Naive thymus-derived CD4-positive, alpha-beta T cell (primary cell): Measurements from ENCODE around the gene TUT7. TPM values are rescaled to one million over a fixed set of nuclear protein-coding genes. Genes with fewer than 3 reads are reported as not detected.

ENCODE experiments used
- ATAC-seq: fragments of 150-1000 bp; cut with Tn5 transposase; 2 replicates; pipeline ENCODE4 v1.10.0; 2021; ENCODE audit warnings: mild to moderate bottlenecking, moderate library complexity
- CTCF ChIA-PET: fragments of 350-600 bp; sonication (Branson Sonifier 250); formaldehyde crosslinking; loops from one replicate; lab custom pipeline; 2021; ENCODE audit warnings: antibody characterized with exemption; lab: Charles Lee
- POLR2A ChIA-PET: fragments of 350-600 bp; sonication (Branson Sonifier 250); formaldehyde crosslinking; loops from one replicate; lab custom pipeline; 2021; ENCODE audit warnings: antibody characterized with exemption, inconsistent platforms; lab: Charles Lee
- DNase-seq, 9 donors: peaks; one replicate each; pipeline versions ENCODE4 v3.0.0 to v3.0.0-alpha.2; 2020 to 2022; ENCODE audit warnings: mixed read lengths in 1 of 9
- H3K27ac ChIP-seq: one replicate; pipeline ENCODE4 v1.7.0; 2013; ENCODE audit warnings: mild to moderate bottlenecking, low read depth, low read length, moderate library complexity
- H3K27me3 ChIP-seq, 2 donors: one replicate each; pipeline ENCODE4 v1.7.0; 2013; ENCODE audit warnings: low read length in 2 of 2, mild to moderate bottlenecking in 2 of 2, moderate library complexity in 2 of 2; ENCODE audit not compliant: control insufficient read depth in 2 of 2, insufficient read depth in 2 of 2
- H3K36me3 ChIP-seq, 3 experiments: 1 replicate in 2 of 3; 2 replicates in 1 of 3; pipeline ENCODE4 v1.7.0; 2013; ENCODE audit warnings: low read length in 3 of 3, mild to moderate bottlenecking in 3 of 3, moderate library complexity in 1 of 3; ENCODE audit not compliant: insufficient read depth in 3 of 3, control insufficient read depth in 2 of 3
- H3K4me1 ChIP-seq, 2 donors: one replicate each; pipeline ENCODE4 v1.7.0; 2013; ENCODE audit warnings: low read length in 2 of 2, mild to moderate bottlenecking in 2 of 2, moderate library complexity in 1 of 2; ENCODE audit not compliant: control insufficient read depth in 2 of 2, insufficient read depth in 2 of 2
- H3K4me3 ChIP-seq: 2 replicates; pipeline ENCODE4 v1.7.0; 2013; ENCODE audit warnings: mild to moderate bottlenecking, low read length
- H3K9me3 ChIP-seq, 3 experiments: 1 replicate in 2 of 3; 2 replicates in 1 of 3; pipeline ENCODE4 v1.7.0; 2013; ENCODE audit warnings: low read length in 3 of 3; ENCODE audit not compliant: control insufficient read depth in 2 of 3
- H3K27ac Mint-ChIP-seq, 9 donors: one replicate each; pipeline ENCODE4 v1.8.0; 2020 to 2022; ENCODE audit warnings: mixed read lengths in 9 of 9, mild to moderate bottlenecking in 8 of 9, moderate library complexity in 5 of 9, inconsistent platforms in 2 of 9
- H3K27me3 Mint-ChIP-seq, 5 donors: one replicate each; pipeline ENCODE4 v1.8.0; 2021 to 2022; ENCODE audit warnings: mixed read lengths in 5 of 5, mild to moderate bottlenecking in 1 of 5
- H3K36me3 Mint-ChIP-seq, 5 donors: one replicate each; pipeline ENCODE4 v1.8.0; 2020 to 2022; ENCODE audit warnings: mixed read lengths in 5 of 5, mild to moderate bottlenecking in 3 of 5, inconsistent platforms in 1 of 5
- H3K4me1 Mint-ChIP-seq, 7 donors: one replicate each; pipeline ENCODE4 v1.8.0; 2020 to 2022; ENCODE audit warnings: mixed read lengths in 7 of 7, mild to moderate bottlenecking in 3 of 7, inconsistent platforms in 1 of 7
- H3K4me3 Mint-ChIP-seq, 10 donors: one replicate each; pipeline ENCODE4 v1.8.0; 2020 to 2022; ENCODE audit warnings: mild to moderate bottlenecking in 10 of 10, mixed read lengths in 10 of 10, moderate library complexity in 6 of 10, inconsistent platforms in 2 of 10
- H3K9me3 Mint-ChIP-seq, 11 donors: one replicate each; pipeline ENCODE4 v1.8.0; 2020 to 2022; ENCODE audit warnings: mixed read lengths in 11 of 11, mild to moderate bottlenecking in 4 of 11, inconsistent platforms in 1 of 11, moderate library complexity in 1 of 11
- intact Hi-C, 2 donors: fragments of 100-400 bp; cut with micrococcal nuclease; formaldehyde crosslinking; loops; one replicate each; pipeline ENCODE4 v1.15.1; 2023
- polyA plus RNA-seq, 2 donors: library from polyadenylated mRNA; unstranded; fragments of 300-500 nt; fragmentation: Illumina TruSeq; gene quantifications; one replicate each; pipeline ENCODE4 v1.2.3, GENCODE V29; 2021
- total RNA-seq, 6 experiments: library from RNA in 5 of 6; stranded (reverse) in 5 of 6; gene quantifications; 1 replicate in 5 of 6; 2 replicates in 1 of 6; pipeline ENCODE4 v1.2.3 and lab custom pipeline; 2021 to 2026

The TUT7 gene
- total and polyA plus RNA-seq, 7 experiments from 2014 or later, result 15.2 to 57.4 (median 41.9) TPM

DNA sequence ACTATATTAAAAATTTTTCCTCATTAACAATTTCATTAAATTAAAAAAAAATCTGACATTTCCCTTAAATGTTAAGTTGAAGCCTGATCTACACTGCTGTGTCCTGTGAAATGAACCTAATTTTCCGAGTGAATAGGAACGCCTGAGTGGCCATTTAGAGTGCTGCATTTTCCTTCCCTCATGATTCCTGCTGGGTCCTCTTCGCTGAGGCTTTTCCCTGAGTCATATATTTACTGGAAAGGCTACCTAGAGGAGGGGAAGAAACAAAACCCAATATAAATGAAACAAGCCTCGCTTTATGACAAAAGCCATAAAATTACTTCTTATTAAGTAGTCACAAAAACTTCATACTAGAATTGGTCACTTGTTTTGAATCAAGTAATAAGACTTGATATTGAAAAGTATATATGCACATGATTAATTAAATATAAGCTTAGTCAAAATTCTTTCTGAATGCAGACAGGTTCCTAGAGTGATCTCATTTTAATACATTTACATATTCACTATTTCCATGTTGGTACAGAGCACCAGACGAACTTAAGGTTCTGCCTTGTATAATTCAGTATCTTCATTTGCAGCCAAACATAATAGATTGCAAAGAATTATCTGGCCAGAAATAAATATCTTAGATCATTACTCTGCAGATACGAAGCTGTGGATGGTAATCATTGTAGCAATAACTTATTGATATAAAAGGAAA is 65.6 kb downstream of the TUT7 start:
- intact Hi-C loops, result loop anchor here in 1 of 2 donors (10.0 kb wide), 1 partner anchor 1686 kb away; the partner anchor contains the start of gene CDK20
- ATAC-seq, result no peak

DNA sequence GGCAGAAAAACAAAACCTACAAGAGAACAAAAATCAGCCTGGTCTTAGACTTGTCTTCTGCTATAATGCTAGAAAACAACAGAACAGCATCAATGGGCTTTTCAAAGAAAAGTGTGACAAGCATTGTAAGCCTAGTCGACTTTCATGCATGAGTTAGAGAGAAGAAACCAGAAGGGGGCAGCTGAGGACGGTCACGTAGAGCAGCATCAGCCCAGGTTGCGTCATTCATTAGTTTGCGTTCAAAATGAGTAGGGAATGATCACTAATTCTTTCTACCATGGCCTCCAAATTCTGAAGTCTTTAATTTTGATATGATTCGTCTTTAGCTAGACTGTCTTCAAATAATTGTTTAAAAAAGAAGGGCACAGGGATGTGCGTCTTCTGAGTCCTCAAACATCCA is 67.2 kb downstream of the TUT7 start:
- Mint-ChIP-seq H3K9me3 (no peaks in the 10 kb centered on the region), H3K4me3 (no peak overlapping the region), H3K27ac (peak overlapping the region in 4 of 9 donors; percentile 3 to 82 (median 52)), H3K27me3 (no peaks in the 10 kb centered on the region), H3K36me3 (peaks cover 0 to 5% (median 0%) of the 10 kb centered on the region in 5 donors), H3K4me1 (peaks cover 9 to 17% (median 13%) of the 10 kb centered on the region in 7 donors)
- ATAC-seq, result no peak
- ChIA-PET POLR2A (interaction anchor here (1.5 kb wide), 1 partner anchor 8 kb away, joined by 3 read pairs; no protein-coding TSS in a partner anchor), CTCF (no interaction called here)
- Histone ChIP-seq H3K27ac (no peak overlapping the region), H3K36me3 (peaks cover 0 to 9% (median 0%) of the 10 kb centered on the region in 3 experiments), H3K4me1 (peaks cover 0 to 7% of the 10 kb centered on the region in 2 donors), H3K9me3 (no peaks in the 10 kb centered on the region), H3K27me3 (no peaks in the 10 kb centered on the region), H3K4me3 (no peak overlapping the region)
- intact Hi-C loops, result loop anchor here in 1 of 2 donors (10.0 kb wide), 1 partner anchor 1688 kb away; the partner anchor contains the start of gene CDK20
- DNase-seq, result no peak

More for the DNA sequence above, 65.6 kb downstream of the TUT7 start:
- no peak overlapping the region for H3K27ac ChIP-seq
- H3K36me3 ChIP-seq, result peaks cover 0 to 9% (median 0%) of the 10 kb centered on the region in 3 experiments
- H3K9me3 ChIP-seq, result no peaks in the 10 kb centered on the region
- H3K27me3 Mint-ChIP-seq, result no peaks in the 10 kb centered on the region
- no peaks in the 10 kb centered on the region for H3K27me3 ChIP-seq
- peaks cover 0 to 5% (median 5%) of the 10 kb centered on the region in 5 donors for H3K36me3 Mint-ChIP-seq
- POLR2A ChIA-PET, result no interaction called here
- DNase-seq, result no peak
- no peaks in the 10 kb centered on the region for H3K4me1 ChIP-seq
- H3K4me3 Mint-ChIP-seq, result no peak overlapping the region
- H3K27ac Mint-ChIP-seq, result peak overlapping the region in 1 of 9 donors; percentile 32
- no peak overlapping the region for H3K4me3 ChIP-seq
- CTCF ChIA-PET, result no interaction called here
- peaks cover under 1 to 8% (median 4%) of the 10 kb centered on the region in 7 donors for H3K4me1 Mint-ChIP-seq
- no peaks in the 10 kb centered on the region for H3K9me3 Mint-ChIP-seq

DNA sequence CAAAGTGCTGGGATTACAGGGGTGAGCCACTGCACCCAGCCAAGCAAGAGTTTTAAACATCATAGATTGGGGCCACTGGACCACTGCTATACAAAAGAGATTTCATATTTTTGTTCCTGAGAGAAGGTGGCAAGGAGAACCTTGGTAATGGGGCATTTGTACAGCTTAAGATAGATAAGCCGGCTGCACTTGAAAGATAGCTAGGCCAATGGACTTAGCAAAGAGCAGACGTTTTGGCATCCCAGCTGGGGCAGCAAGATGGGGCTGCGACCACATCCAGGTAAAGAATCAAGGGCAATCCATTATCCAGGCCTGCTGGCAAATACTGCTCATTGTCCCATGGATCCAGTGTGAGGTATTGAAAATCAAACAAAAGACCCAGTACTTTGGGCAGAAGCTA is 67.9 kb downstream of the TUT7 start:
- H3K4me1 Mint-ChIP-seq, result peaks cover 12 to 19% (median 17%) of the 10 kb centered on the region in 7 donors
- intact Hi-C loops, result loop anchor here in 1 of 2 donors (10.0 kb wide), 1 partner anchor 1689 kb away; the partner anchor contains the start of gene CDK20
- no peaks in the 10 kb centered on the region for H3K9me3 ChIP-seq
- no peaks in the 10 kb centered on the region for H3K27me3 ChIP-seq
- DNase-seq, result no peak
- H3K36me3 Mint-ChIP-seq, result peaks cover 0 to 5% (median 0%) of the 10 kb centered on the region in 5 donors
- H3K27ac Mint-ChIP-seq, result peak overlapping the region in 7 of 9 donors; percentile 10 to 82 (median 53)
- ChIA-PET POLR2A (interaction anchor here (1.5 kb wide), 1 partner anchor 9 kb away, joined by 3 read pairs; no protein-coding TSS in a partner anchor), CTCF (no interaction called here)
- no peaks in the 10 kb centered on the region for H3K9me3 Mint-ChIP-seq
- no peak overlapping the region for H3K27ac ChIP-seq
- no peak for ATAC-seq
- no peaks in the 10 kb centered on the region for H3K27me3 Mint-ChIP-seq
- H3K36me3 ChIP-seq, result peaks cover 0 to 13% (median 0%) of the 10 kb centered on the region in 3 experiments
- H3K4me3 ChIP-seq, result no peak overlapping the region
- peaks cover 4 to 11% of the 10 kb centered on the region in 2 donors for H3K4me1 ChIP-seq
- no peak overlapping the region for H3K4me3 Mint-ChIP-seq

DNA sequence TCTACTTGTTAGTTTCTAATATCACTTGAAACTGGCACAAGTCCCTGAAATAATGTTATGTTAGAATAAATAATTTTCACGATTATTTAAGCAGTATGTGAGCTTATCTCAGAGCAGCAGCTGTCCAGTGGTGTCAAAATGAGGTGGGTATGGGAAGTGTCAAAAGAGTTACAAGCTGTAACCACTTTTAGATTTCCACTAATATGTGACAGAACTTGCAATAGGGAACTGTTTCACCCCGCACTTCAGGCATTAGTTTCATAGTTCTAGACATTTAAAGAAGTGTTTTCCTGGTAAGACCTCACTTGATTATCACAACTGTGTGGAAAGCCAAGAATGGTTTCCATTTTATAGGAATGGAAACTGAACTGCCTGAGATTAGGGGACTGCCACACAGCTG is 68.9 kb downstream of the TUT7 start:
- no peak for ATAC-seq
- peaks cover 0 to 13% (median 0%) of the 10 kb centered on the region in 3 experiments for H3K36me3 ChIP-seq
- H3K27ac Mint-ChIP-seq, result peak overlapping the region in 3 of 9 donors; percentile 32 to 55 (median 53)
- peaks cover 0 to 7% (median 0%) of the 10 kb centered on the region in 5 donors for H3K36me3 Mint-ChIP-seq
- H3K27me3 ChIP-seq, result no peaks in the 10 kb centered on the region
- DNase-seq, result no peak
- no peak overlapping the region for H3K4me3 Mint-ChIP-seq
- CTCF ChIA-PET, result no interaction called here
- peaks cover 9 to 17% of the 10 kb centered on the region in 2 donors for H3K4me1 ChIP-seq
- H3K9me3 ChIP-seq, result no peaks in the 10 kb centered on the region
- no peaks in the 10 kb centered on the region for H3K27me3 Mint-ChIP-seq
- no peak overlapping the region for H3K4me3 ChIP-seq
- H3K9me3 Mint-ChIP-seq, result no peaks in the 10 kb centered on the region
- peaks cover 19 to 29% (median 25%) of the 10 kb centered on the region in 7 donors for H3K4me1 Mint-ChIP-seq
- POLR2A ChIA-PET, result interaction anchor here (0.6 to 0.7 kb wide), 2 partner anchors 9 to 68 kb away, joined by 3 read pairs; no protein-coding TSS in a partner anchor
- intact Hi-C loops, result loop anchor here in 1 of 2 donors (10.0 kb wide), 1 partner anchor 1690 kb away; the partner anchor contains the start of gene CDK20
- no peak overlapping the region for H3K27ac ChIP-seq

DNA sequence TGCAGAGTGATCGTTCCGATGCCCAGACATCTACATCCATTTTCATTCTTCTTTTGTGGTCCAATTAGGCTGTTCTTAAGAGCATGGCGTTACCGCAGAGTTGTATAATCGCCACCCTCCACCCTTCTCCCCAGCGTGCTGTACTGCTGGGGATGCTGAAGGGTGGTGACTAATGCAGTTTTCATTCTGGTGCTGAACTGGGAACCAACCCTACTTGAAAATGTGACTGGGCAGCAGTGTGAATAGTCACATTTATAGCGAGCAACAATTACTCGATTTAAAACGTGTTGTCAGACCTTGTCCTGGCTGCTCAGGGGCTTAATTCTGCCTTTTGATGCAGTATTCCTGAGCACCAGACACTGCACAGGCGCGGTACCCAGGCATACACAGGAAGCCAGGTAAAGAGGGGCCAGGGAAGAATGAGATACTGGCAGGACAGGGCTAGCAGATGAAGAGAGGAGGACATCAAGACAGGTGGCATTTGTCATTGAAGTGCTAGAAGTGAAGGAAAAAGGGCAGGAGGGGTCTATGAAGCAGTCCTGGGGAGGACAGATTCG is 71.2 kb downstream of the TUT7 start:
- peak overlapping the region; percentile 99 for H3K27ac ChIP-seq
- peak overlapping the region; percentile 89 for H3K4me3 ChIP-seq
- peak overlapping the region; percentile 90 to 98 (median 96) for H3K27ac Mint-ChIP-seq
- ChIA-PET CTCF (no interaction called here), POLR2A (interaction anchor here (0.5 to 1.6 kb wide), 13 partner anchors 12 to 560 kb away, joined by 3 to 6 read pairs (median 4); partner anchors contain the start of genes AGTPBP1 and TUT7)
- peak overlapping the region; percentile 85 to 98 (median 94) for H3K4me3 Mint-ChIP-seq
- DNase-seq, result no peak
- no peaks in the 10 kb centered on the region for H3K9me3 ChIP-seq
- H3K9me3 Mint-ChIP-seq, result no peaks in the 10 kb centered on the region
- H3K4me1 Mint-ChIP-seq, result peaks cover 27 to 46% (median 43%) of the 10 kb centered on the region in 7 donors
- ATAC-seq, result no peak
- peaks cover 0 to 12% (median 0%) of the 10 kb centered on the region in 3 experiments for H3K36me3 ChIP-seq
- H3K27me3 Mint-ChIP-seq, result no peaks in the 10 kb centered on the region
- peaks cover 0 to 5% (median 0%) of the 10 kb centered on the region in 5 donors for H3K36me3 Mint-ChIP-seq
- H3K4me1 ChIP-seq, result peaks cover 14 to 17% of the 10 kb centered on the region in 2 donors
- no peaks in the 10 kb centered on the region for H3K27me3 ChIP-seq
- intact Hi-C loops, result loop anchor here (1.0 to 10.0 kb wide), 14 partner anchors 20 to 1692 kb away; partner anchors contain the start of genes CDK20 (in 2 of the 2), GAS1 (in 1 of the 2), NAA35 (in 1 of the 2) and TUT7 (in 1 of the 2)
